SW480 (cell line): Measurements from ENCODE around the gene SEPTIN12.
"Not testable (repeated sequence)": the region's sequence is repeated elsewhere in the genome, so short reads cannot be mapped to it uniquely, and the experiment has no call there.

Experiments
- DNase-seq: peaks from one replicate; pipeline ENCODE4 v3.0.0-alpha.2; 2016; ENCODE audit warnings: low spot score

The SEPTIN12 gene

GRCh38 chr16:4802659-4803287 is 14.6 kb upstream of the SEPTIN12 start:
- peak; percentile 93 for DNase-seq

DNA sequence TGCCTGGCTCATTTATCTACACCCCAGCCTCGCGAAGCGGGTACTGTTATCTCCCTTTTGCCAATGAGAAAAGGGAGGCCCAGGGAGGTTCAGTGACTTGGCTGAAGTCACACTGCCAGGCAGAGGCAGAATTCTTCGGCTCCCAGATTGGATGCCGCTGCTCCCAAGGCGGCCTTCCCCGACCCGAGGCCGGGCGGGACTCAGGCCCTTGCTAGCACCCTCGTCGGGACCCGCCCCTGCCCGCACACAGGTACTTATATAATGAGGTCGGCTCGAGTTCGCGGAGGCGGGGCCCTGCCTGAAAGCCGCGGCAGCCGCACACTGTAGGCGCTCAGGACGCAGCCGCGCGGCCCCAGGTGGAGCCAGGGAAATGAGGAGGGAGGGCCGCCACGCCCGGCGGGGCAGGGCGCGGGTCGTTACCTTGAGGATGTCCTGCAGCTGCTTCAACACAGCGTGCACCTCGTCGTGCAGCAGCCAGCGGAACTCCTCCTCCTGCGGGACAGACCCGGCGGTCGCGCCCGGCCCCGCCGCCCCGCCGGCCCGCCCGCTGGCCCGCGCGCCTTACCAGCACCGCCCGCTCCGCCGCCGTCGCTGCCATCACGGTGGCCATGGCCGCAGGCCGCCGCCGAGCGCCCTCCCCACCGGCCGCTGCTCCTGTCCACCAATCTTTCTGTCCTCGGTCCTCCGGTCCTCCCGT is 14.0 kb upstream of the SEPTIN12 start, which contains the start of gene ROGDI:
Gene ROGDI, minus strand, starts transcription at position 672 of the 697 bp plus-strand sequence. Its CDS starts 62 bp downstream, at position 610.
- DNase-seq = peak; percentile 89

DNA sequence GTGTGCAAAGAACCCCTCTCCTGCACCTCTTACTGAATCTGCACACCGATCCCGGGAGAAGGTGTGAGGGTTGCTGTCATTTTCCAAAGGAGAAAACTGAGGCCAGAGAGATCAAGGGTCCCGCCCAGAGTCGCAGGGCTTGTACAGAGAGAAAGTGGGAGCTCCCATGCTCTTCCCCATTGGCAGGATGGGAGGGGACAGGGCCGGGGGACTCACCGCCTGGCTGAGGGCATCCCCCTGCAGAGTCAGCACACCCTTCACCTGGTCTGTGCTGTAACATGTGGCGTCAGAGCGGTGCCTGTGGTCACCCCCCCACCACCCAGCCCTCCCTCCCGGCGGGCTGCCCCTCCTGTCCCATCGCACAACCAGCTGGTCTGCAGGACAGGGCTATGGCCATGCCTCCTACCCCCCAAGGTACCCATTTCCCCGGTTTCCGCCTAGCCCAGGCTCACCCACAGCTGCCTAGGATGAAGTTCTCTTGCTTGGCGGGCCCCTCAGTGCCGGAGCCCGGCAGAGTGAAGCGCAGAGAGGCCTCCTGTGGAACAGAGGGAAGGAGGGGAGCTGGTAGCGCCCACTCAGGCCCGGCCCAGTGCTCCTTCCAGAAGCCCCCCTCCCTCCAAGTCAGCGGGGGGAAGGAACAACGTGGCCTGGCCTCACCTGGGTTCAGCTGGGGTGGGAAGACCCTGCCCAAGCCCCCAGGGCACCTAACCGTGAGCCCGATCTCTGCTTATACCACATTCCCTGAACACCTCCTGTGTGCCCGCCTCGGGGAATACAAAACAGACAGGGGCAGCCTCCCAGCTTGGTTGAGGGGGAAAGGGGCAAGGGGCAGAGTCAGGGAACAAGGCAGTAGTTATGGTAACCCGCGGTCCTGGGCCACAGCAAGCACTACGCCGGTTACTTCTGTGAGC is 13.2 kb upstream of the SEPTIN12 start:
- no peak for DNase-seq

GRCh38 chr16:4800290-4801041 is 12.3 kb upstream of the SEPTIN12 start:
- DNase-seq = peak; percentile 67

DNA sequence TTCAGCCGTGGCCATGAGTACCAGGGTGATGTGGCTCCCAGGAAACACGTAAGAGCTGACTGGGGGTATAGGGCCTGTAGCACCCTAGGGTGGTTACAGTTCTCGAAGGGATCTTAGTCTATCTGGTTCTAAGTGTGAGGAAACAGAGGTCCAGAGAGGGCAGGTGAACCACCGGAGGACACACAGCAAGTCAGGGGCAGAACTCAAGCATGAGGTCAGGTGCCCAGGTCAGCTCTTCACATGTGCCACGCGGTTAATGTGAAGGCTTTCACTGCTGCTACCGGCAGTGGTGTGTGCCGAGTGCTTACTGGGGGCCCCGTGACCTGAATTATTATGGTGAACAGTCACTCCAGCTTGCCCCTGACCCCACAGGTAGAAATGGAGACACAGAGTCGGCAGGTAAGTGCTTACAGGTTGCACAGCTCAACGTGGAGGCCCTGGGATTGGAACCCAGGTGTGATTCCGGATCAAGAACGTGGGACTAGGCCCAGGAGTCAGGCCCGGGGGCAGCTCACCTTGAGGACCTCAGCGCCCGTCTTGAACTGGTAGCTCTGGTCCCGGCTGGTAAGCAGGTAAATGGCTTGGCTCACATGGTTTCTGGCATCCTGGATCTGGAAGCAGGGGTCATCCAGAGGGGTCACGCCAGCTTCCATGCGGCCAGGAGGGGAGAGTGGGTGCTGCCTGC is 11.2 kb upstream of the SEPTIN12 start:
- DNase-seq = no peak

- DNase-seq = no peak
These were observed 10.3 kb upstream of the SEPTIN12 start for GRCh38 chr16:4798456-4798855.

- DNase-seq = no peak
These were observed 9.7 kb upstream of the SEPTIN12 start for GRCh38 chr16:4797805-4798252.

DNA sequence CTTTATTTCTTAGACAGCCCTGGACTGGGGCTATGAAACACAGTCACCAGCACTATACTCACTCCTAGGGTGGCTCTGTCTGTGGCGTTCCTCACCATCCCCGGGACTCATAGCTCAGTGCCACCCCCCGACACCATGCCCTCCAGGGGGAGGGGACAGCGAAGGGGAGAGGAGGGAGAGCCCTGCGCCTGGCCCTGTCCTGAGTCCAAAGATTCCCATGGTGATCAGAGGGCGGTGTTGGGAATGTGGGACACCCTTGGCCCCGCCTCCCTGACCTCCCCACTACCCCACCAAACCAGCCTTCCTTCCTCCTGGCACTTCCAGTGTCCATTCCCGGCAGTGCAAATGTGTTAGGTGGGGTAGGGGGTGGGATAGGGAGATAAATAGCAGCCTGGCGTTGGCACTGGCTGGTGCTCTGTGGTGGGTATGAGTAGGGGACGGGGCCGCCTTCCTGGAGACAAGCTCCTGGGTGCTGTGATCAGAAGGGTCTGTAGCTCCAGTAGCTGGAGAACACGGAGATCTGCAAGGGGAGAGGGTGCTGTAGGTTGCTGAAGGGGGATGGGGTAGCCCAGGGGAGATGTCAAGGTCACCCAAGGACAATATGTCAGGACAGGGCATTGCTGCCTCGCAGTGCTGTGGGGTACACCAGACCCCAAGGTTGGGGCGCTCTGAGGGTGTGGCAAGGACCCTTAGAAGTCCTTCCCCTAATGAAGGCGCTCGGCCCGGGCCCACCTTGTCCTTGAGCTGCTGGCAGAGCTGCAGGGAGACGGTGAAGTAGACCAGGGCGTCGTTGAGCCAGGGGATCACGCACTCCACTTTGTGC is 9.0 kb upstream of the SEPTIN12 start:
- no peak for DNase-seq

- DNase-seq = peak; percentile 32
These were observed 7.9 kb upstream of the SEPTIN12 start for GRCh38 chr16:4795828-4796572.

- DNase-seq = peak; percentile 75
These were observed 7.2 kb upstream of the SEPTIN12 start, which contains the start of gene SMIM22 for GRCh38 chr16:4795181-4795827. Gene SMIM22, plus strand, starts transcription at chr16:4795369. Its CDS starts 366 bp downstream, at chr16:4795735.

- no peak for DNase-seq
These were observed 4.9 kb upstream of the SEPTIN12 start for GRCh38 chr16:4792951-4793513.

GRCh38 chr16:4790871-4791270 is 2.7 kb upstream of the SEPTIN12 start:
- no peak for DNase-seq

DNA sequence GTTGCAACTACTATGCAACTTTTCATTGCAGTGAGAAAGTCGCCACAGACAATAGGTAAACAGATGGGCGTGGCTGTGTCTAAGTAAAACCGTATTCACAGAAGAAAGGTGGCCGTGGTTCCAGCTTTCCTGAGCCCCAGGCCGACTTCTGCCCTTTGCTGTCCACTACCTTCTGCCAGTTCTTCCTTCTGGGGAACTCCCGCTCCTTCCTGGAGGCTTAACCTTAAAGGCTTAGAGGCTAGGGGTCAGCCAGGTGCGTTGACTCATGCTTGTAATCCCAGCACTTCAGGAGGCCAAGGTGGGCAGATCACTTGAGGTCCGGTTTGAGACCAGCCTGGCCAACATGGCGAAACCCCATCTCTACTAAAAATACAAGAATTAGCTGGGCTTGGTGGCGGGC is 2.1 kb upstream of the SEPTIN12 start:
- DNase-seq = no peak

DNA sequence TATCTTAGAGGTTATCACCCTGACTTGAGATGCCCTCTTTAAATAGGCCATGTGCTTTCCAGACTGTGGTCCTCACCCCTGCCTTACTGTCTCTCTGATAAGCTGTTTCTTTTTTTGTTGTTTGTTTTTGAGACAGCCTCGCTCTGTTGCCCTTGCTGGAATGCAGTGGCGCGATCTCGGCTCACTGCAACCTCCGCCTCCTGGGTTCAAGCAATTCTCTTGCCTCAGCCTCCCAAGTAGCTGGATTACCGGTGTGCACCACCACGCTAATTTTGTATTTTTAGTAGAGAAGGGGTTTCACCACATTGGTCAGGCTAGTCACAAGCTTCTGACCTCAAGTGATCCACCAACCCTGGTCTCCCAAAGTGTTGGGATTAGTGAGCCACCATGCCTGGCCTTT is 765 bp upstream of the SEPTIN12 start:
- DNase-seq = no peak

DNA sequence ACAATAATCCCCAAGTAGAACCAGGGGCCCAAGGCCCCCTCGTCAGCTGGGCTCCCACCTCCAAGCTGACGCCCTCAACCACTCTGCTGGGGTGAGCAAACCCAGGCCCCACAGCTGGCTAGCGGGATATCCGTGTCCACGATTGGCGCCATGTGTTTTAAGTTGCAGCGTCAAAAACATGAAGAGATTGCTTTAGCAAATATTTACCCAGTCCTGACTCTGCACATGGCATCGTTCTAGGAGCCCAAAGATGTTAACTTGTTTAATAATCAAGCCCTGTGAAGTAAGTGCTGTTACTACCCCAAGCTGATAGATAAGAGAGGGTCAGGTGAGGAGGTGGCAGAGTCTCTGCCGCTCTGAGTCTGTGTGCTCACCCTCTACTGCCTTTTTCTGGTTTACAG is 344 bp upstream of the SEPTIN12 start:
- no peak for DNase-seq

GRCh38 chr16:4787068-4787467 is 1.1 kb downstream of the SEPTIN12 start:
- DNase-seq = no peak

- DNase-seq = no peak
These were observed 2.2 kb downstream of the SEPTIN12 start for GRCh38 chr16:4785758-4786433.

GRCh38 chr16:4784444-4784987 is 3.6 kb downstream of the SEPTIN12 start:
- not testable (repeated sequence) for DNase-seq
